ENCODE results near the gene SERTAD3.
A peak's percentile ranks its signal among the peaks of the same experiment; 100 is the strongest.

Gene SERTAD3

GRCh38 chr19:40425450-40426287, 18.5 kb downstream of the SERTAD3 start, which contains the start of gene SERTAD1:
TSS of gene SERTAD1 (minus strand) at chr19:40425992. CDS start at chr19:40423546, 2,446 bp downstream.
- DNase-seq (ENCODE audit: low read depth in 3 of 3, low spot score in 1 of 3), result peak; percentile 100

- DNase-seq (ENCODE audit: low read depth in 3 of 3, low spot score in 1 of 3), result no peak
Observed at GRCh38 chr19:40424637-40425449, 19.3 kb downstream of the SERTAD3 start.

GRCh38 chr19:40423938-40424337, 20.2 kb downstream of the SERTAD3 start:
- no peak for DNase-seq (ENCODE audit: low read depth in 3 of 3, low spot score in 1 of 3)

GRCh38 chr19:40422748-40423566, 21.2 kb downstream of the SERTAD3 start:
- DNase-seq (ENCODE audit: low read depth in 3 of 3, low spot score in 1 of 3), result no peak

- DNase-seq (ENCODE audit: low read depth in 3 of 3, low spot score in 1 of 3), result no peak
Observed at GRCh38 chr19:40421993-40422747, 22.0 kb downstream of the SERTAD3 start.

- peak in 2 of 3 donors; percentile 44 to 60 for DNase-seq (ENCODE audit: low read depth in 3 of 3, low spot score in 1 of 3)
Observed at GRCh38 chr19:40420766-40421765, 23.1 kb downstream of the SERTAD3 start.

- no peak for DNase-seq (ENCODE audit: low read depth in 3 of 3, low spot score in 1 of 3)
Observed at GRCh38 chr19:40420451-40420765, 23.7 kb downstream of the SERTAD3 start.

- DNase-seq (ENCODE audit: low read depth in 3 of 3, low spot score in 1 of 3), result no peak
Observed at GRCh38 chr19:40419780-40420179, 24.4 kb downstream of the SERTAD3 start.

- DNase-seq (ENCODE audit: low read depth in 3 of 3, low spot score in 1 of 3), result no peak
Observed at GRCh38 chr19:40419066-40419612, 25.0 kb downstream of the SERTAD3 start.

GRCh38 chr19:40418040-40418439, 26.1 kb downstream of the SERTAD3 start:
- DNase-seq (ENCODE audit: low read depth in 3 of 3, low spot score in 1 of 3), result no peak

- DNase-seq (ENCODE audit: low read depth in 3 of 3, low spot score in 1 of 3), result no peak
Observed at GRCh38 chr19:40417643-40417981, 26.5 kb downstream of the SERTAD3 start.

- no peak for DNase-seq (ENCODE audit: low read depth in 3 of 3, low spot score in 1 of 3)
Observed at GRCh38 chr19:40416918-40417642, 27.1 kb downstream of the SERTAD3 start.

GRCh38 chr19:40415768-40416167, 28.4 kb downstream of the SERTAD3 start:
- DNase-seq (ENCODE audit: low read depth in 3 of 3, low spot score in 1 of 3), result no peak

- no peak for DNase-seq (ENCODE audit: low read depth in 3 of 3, low spot score in 1 of 3)
Observed at GRCh38 chr19:40414542-40415535, 29.3 kb downstream of the SERTAD3 start.

GRCh38 chr19:40413291-40413845, 30.8 kb downstream of the SERTAD3 start, which contains the start of gene PRX:
TSS of gene PRX (minus strand) at chr19:40413378. CDS start at chr19:40407932, 5,446 bp downstream.
- DNase-seq (ENCODE audit: low read depth in 3 of 3, low spot score in 1 of 3), result no peak

- no peak for DNase-seq (ENCODE audit: low read depth in 3 of 3, low spot score in 1 of 3)
Observed at GRCh38 chr19:40412866-40413265, 31.3 kb downstream of the SERTAD3 start.

- no peak for DNase-seq (ENCODE audit: low read depth in 3 of 3, low spot score in 1 of 3)
Observed at GRCh38 chr19:40411958-40412499, 32.1 kb downstream of the SERTAD3 start.
